ENCODE data around the gene PRICKLE2.

DNA sequence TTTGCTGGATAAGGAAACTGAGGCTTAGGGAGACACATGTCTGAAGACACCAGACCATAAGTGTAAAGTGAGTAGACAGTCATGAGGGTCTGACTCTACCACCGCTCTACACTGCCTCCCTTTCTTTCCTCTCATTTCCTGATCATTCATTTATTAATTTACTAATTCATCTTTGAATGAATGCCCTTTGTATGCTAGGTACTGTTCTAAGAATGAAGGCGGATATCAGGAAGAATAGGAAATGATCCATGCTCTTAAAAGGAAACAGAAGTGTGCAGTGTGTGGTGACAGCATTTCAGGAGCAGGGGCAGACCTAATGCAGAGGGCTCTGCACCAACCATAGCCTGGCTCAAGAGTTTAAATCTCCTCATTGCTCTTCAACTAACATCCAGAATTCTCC is 170.2 kb downstream of the PRICKLE2 start:
- TF ChIP-seq, protein P1, sequence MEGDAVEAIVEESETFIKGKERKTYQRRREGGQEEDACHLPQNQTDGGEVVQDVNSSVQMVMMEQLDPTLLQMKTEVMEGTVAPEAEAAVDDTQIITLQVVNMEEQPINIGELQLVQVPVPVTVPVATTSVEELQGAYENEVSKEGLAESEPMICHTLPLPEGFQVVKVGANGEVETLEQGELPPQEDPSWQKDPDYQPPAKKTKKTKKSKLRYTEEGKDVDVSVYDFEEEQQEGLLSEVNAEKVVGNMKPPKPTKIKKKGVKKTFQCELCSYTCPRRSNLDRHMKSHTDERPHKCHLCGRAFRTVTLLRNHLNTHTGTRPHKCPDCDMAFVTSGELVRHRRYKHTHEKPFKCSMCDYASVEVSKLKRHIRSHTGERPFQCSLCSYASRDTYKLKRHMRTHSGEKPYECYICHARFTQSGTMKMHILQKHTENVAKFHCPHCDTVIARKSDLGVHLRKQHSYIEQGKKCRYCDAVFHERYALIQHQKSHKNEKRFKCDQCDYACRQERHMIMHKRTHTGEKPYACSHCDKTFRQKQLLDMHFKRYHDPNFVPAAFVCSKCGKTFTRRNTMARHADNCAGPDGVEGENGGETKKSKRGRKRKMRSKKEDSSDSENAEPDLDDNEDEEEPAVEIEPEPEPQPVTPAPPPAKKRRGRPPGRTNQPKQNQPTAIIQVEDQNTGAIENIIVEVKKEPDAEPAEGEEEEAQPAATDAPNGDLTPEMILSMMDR (IDR thresholded peaks at IDR 0.05; ENCODE audit: poor library complexity): no peak
- TF ChIP-seq EZH2 (IDR thresholded peaks at IDR 0.05; ENCODE audit: borderline replicate concordance) (no peak), EZH2phosphoT487 (IDR thresholded peaks at IDR 0.05; ENCODE audit: low read depth, severe bottlenecking, unreplicated experiment) (no peak)

Data from hepatocyte (in vitro differentiated cells).